GM21526 (cell line): ENCODE data around the gene UPK1B.

Source experiments
- ATAC-seq: cut with Tn5 transposase; IDR thresholded peaks from one replicate; pipeline ENCODE4 v1.9.1; 2021; ENCODE audit warnings: moderate library complexity; ENCODE audit not compliant: unreplicated experiment, low FRiP score

Gene UPK1B

GRCh38 chr3:119243712-119244111, 70.3 kb downstream of the UPK1B start:
- no peak for ATAC-seq

- ATAC-seq = no peak
These were observed 72.4 kb downstream of the UPK1B start for GRCh38 chr3:119245778-119246177.
